Measurements from ENCODE around the gene C22orf23.

Gene C22orf23

DNA sequence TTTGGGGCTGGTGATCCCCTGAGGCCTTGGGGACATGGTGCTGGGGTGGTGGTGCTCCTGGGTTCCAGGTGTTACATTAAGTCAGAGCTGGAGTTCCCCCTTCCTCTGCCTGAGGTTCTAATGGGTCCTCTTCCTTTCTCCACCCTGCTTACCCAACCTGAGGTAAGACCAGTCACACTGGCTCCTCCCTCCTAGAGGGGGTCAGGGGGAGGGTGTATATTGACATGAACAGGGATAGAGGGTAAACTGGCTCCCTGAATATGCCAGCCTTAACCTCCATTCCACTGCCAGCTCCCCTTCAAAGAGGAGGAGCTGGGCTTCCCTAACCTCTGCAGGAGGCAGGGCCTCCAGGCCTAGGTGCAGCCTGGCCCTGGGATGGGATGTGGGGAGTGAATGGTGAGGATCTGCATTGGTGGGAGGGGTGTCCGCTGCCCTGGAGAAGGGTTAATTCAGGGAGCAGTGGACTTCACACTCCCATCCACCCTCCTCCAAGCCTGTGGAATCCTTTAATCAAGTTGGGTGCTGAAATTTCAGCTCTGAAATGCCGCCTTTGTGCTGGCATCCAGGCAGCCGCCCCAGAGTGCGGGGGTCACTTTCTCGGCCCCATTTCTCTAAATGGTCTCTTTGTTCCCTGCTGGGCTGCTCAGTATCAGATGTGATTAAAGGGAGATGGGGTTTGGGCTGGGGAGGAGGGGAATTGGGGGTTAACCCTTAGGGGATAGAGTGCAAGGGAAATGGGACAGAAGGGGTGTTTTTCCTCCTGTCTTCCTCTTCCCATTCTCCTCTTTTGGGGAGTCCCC lies 15.3 kb upstream of the C22orf23 start:
- ChIA-PET CTCF (interaction anchor here (1.0 to 7.0 kb wide), 4 partner anchors 26 to 151 kb away, joined by 3 to 101 read pairs (median 4); no protein-coding TSS in a partner anchor), POLR2A (no interaction called here)
- no peak overlapping the region for H3K4me3 ChIP-seq (ENCODE audit: low read depth, low read length)
- DNase-seq (ENCODE audit: low read depth, low spot score) = no peak
- TF ChIP-seq, protein P1, sequence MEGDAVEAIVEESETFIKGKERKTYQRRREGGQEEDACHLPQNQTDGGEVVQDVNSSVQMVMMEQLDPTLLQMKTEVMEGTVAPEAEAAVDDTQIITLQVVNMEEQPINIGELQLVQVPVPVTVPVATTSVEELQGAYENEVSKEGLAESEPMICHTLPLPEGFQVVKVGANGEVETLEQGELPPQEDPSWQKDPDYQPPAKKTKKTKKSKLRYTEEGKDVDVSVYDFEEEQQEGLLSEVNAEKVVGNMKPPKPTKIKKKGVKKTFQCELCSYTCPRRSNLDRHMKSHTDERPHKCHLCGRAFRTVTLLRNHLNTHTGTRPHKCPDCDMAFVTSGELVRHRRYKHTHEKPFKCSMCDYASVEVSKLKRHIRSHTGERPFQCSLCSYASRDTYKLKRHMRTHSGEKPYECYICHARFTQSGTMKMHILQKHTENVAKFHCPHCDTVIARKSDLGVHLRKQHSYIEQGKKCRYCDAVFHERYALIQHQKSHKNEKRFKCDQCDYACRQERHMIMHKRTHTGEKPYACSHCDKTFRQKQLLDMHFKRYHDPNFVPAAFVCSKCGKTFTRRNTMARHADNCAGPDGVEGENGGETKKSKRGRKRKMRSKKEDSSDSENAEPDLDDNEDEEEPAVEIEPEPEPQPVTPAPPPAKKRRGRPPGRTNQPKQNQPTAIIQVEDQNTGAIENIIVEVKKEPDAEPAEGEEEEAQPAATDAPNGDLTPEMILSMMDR (IDR thresholded peaks at IDR 0.05; ENCODE audit: insufficient read depth, low read length, missing control alignments) = no peak

DNA sequence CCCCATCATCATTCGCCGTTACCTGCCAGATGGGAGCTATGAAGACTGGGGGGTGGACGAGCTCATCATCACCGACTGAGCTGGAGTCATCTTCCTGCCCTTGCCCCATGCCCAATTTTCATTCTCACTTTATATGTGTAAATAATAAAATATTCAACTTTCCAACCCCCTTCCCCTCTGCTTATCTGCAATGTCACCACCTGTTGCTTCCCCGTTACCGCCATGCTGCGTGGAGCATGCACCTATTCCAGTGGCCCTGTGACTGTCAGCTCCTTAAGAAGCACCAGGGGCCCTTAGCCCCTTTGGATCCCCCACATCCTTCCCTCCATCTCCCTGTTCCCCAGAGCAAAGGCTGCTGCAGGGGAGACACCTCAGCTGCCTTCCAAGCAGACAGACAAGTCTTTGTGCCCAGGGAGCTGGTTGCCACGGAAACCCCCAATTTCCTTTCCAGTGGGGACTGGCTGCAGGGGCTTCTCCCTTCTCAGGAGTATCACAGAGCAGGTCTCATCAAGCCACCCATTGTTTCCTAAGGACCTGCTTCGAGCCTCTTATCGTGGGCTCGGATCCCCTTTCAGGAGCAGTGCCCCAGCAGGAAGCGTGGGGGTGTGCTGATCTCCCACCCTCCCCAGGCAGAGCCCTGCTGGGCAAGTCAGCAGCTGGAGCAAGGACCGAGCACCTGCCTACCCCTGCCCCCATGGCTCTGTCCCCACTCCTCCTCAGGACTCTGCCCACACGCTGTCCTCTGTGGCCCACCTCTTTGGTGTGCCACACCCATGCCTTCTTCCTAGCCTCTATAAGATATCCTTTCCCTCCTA lies 14.4 kb upstream of the C22orf23 start:
- ChIA-PET CTCF (interaction anchor here (0.8 to 7.0 kb wide), 10 partner anchors 9 to 150 kb away, joined by 3 to 101 read pairs (median 4); partner anchors contain the start of genes C22orf23 and POLR2F), POLR2A (interaction anchor here (0.6 kb wide), 1 partner anchor 18 kb away, joined by 3 read pairs; no protein-coding TSS in a partner anchor)
- no peak overlapping the region for H3K4me3 ChIP-seq (ENCODE audit: low read depth, low read length)
- TF ChIP-seq, protein P1 (IDR thresholded peaks at IDR 0.05; ENCODE audit: insufficient read depth, low read length, missing control alignments) = no peak
- DNase-seq (ENCODE audit: low read depth, low spot score) = no peak

DNA sequence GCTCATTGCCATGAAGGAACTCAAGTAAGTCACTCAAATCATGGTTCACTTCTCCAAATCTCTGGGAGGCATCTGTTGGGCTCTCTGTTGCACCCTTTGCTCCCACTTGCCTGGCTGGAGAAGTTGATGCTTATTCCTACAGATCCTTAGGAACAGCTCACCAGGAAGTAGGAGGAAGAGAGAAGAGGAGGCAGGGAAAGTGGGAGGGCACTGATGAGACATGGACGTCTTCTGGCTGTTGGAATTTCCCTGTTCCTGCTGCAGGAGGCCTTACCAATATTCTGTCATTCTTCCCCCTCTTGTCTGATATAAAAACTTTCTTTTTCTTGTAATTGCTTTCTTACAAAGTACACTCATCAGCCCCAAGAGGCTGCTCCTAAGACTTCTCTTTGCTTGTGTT lies 13.7 kb upstream of the C22orf23 start:
- ChIA-PET CTCF (interaction anchor here (0.8 to 7.0 kb wide), 7 partner anchors 8 to 149 kb away, joined by 3 to 101 read pairs (median 52); partner anchors contain the start of genes C22orf23 and POLR2F), POLR2A (no interaction called here)
- TF ChIP-seq, protein P1 (IDR thresholded peaks at IDR 0.05; ENCODE audit: insufficient read depth, low read length, missing control alignments) = no peak
- H3K4me3 ChIP-seq (ENCODE audit: low read depth, low read length) = no peak overlapping the region
- DNase-seq (ENCODE audit: low read depth, low spot score) = no peak

DNA sequence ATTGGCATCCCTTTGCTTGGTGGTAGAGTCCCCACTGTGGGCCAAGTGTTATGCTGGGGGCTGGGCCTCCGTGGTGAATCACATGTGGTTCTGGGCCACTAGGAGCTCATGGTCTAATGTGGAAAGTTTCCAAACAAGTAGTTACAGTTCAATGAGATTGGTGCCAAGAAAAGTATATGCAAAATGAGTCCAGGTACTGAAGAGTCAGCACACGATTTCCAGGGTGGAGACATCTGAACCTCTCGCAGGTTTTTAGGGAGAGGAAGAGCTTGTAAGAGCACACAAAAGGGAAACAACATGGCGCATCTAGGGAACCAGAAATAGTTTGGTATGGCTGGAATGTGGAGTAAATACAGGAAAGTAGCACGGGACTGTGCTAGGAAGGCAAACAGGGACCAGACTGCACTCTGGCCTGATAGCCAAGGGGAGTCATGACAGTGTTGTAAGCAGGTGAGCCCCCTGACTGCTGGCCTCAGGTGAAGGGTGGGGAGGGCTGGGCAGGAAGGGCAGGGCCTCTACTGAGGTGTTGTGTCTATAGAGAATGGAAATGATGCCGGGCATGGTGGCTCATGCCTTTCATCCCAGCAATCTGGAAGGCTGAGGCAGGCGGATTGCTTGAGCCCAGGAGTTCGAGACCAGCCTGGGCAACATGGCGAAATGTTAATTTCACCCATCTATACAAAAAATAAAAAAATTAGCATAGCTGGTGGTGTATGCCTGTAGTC lies 12.7 kb upstream of the C22orf23 start:
- DNase-seq (ENCODE audit: low read depth, low spot score) = no peak
- POLR2A ChIA-PET = no interaction called here
- no peak overlapping the region for H3K4me3 ChIP-seq (ENCODE audit: low read depth, low read length)
- CTCF ChIA-PET = interaction anchor here (0.6 to 7.0 kb wide), 29 partner anchors 10 to 159 kb away, joined by 3 to 101 read pairs (median 5); partner anchors contain the start of genes ANKRD54, C22orf23, GCAT and MICALL1
- TF ChIP-seq, protein P1 (IDR thresholded peaks at IDR 0.05; ENCODE audit: insufficient read depth, low read length, missing control alignments) = no peak

DNA sequence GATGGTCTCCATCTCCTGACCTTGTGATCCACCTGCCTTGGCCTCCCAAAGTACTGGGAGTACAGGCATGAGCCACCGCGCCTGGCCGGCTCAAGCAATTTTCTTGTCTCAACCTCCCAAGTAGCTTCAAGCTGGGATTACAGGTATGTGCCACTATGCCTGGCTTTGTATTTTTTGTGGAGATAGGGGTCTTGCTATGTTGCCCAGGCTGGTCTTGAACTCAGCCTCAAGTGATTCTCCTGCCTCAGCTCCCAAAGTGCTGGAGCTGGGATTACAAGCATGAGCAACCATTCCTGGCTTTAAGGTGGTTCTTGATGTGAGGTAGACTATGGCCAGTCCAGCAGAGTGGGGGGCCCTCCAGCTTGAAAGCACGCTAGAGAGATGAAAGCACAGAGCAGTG lies 7.7 kb upstream of the C22orf23 start:
- DNase-seq (ENCODE audit: low read depth, low spot score) = no peak
- H3K4me3 ChIP-seq (ENCODE audit: low read depth, low read length) = no peak overlapping the region
- ChIA-PET CTCF (interaction anchor here (0.7 to 2.8 kb wide), 2 partner anchors 27 to 143 kb away, joined by 3 to 12 read pairs; no protein-coding TSS in a partner anchor), POLR2A (no interaction called here)
- TF ChIP-seq, protein P1 (IDR thresholded peaks at IDR 0.05; ENCODE audit: insufficient read depth, low read length, missing control alignments) = no peak
